Measurements from ENCODE around the gene ZDHHC17. TPM values are rescaled to one million over a fixed set of nuclear protein-coding genes. Genes with fewer than 3 reads are reported as not detected.

Gene ZDHHC17
- total and polyA plus RNA-seq, 4 donors, result 60.7 to 201 (median 88.2) TPM

GRCh38 chr12:76879710-76880518, 116.0 kb downstream of the ZDHHC17 start:
- peak overlapping the region; percentile 93 for H3K27ac ChIP-seq (ENCODE audit: low read depth, low read length)
- H3K9me3 ChIP-seq (ENCODE audit: control insufficient read depth, insufficient read depth, low read length), result no peaks in the 10 kb centered on the region
- no CpG with 5 or more reads among the region's 13 CpGs for WGBS (ENCODE audit: insufficient coverage)
- H3K4me1 ChIP-seq (ENCODE audit: control insufficient read depth, insufficient read depth, low read length), result peaks cover 14% of the 10 kb centered on the region
- H3K4me3 ChIP-seq (ENCODE audit: low read depth, low read length), result peak overlapping the region; percentile 80
- peaks cover 6% of the 10 kb centered on the region for H3K27me3 ChIP-seq (ENCODE audit: control insufficient read depth, insufficient read depth, low read length)
- DNase-seq (ENCODE audit: low read depth in 4 of 6, low spot score in 6 of 6), result peak in 1 of 6 donors; percentile 49
- no peaks in the 10 kb centered on the region for H3K36me3 ChIP-seq (ENCODE audit: control insufficient read depth, insufficient read depth, low read length)

DNA sequence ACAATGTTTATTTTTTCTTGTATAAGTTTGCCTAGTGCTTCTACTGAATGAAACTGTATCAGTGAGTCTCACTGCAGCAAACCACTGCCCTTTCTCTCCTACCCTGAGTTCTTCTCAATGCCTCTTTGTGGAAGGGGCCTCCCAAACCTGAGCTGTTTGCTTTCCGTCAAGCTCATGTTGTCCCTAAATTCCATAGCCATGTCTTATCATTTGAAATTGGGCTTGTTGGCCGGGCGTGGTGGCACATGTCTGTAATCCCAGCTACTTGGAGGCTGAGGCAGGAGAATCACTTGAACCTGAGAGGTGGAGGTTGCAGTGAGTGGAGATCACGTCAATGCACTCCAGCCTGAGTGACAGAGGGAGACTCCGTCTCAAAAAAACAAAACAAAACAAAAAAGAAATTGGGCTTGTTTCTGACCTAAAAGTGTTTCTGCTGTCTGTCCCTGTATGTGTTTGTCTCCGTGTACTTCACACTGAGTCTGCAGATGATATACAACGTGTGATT, 116.7 kb downstream of the ZDHHC17 start:
- H3K27ac ChIP-seq (ENCODE audit: low read depth, low read length), result peak overlapping the region; percentile 93
- 92% methylated on average over 2 of the region's 7 CpGs for WGBS (ENCODE audit: insufficient coverage)
- H3K4me3 ChIP-seq (ENCODE audit: low read depth, low read length), result no peak overlapping the region

GRCh38 chr12:76881142-76881541, 117.2 kb downstream of the ZDHHC17 start:
- DNase-seq (ENCODE audit: low read depth in 4 of 6, low spot score in 6 of 6), result no peak
- H3K4me1 ChIP-seq (ENCODE audit: control insufficient read depth, insufficient read depth, low read length), result peaks cover 14% of the 10 kb centered on the region
- H3K4me3 ChIP-seq (ENCODE audit: low read depth, low read length), result no peak overlapping the region
- no peak overlapping the region for H3K27ac ChIP-seq (ENCODE audit: low read depth, low read length)
- no peaks in the 10 kb centered on the region for H3K9me3 ChIP-seq (ENCODE audit: control insufficient read depth, insufficient read depth, low read length)
- H3K27me3 ChIP-seq (ENCODE audit: control insufficient read depth, insufficient read depth, low read length), result peaks cover 6% of the 10 kb centered on the region
- no peaks in the 10 kb centered on the region for H3K36me3 ChIP-seq (ENCODE audit: control insufficient read depth, insufficient read depth, low read length)

More for the DNA sequence above, 116.7 kb downstream of the ZDHHC17 start:
- no peak for DNase-seq (ENCODE audit: low read depth in 4 of 6, low spot score in 6 of 6)
- Histone ChIP-seq H3K9me3 (ENCODE audit: control insufficient read depth, insufficient read depth, low read length) (no peaks in the 10 kb centered on the region), H3K4me1 (ENCODE audit: control insufficient read depth, insufficient read depth, low read length) (peaks cover 14% of the 10 kb centered on the region), H3K36me3 (ENCODE audit: control insufficient read depth, insufficient read depth, low read length) (no peaks in the 10 kb centered on the region), H3K27me3 (ENCODE audit: control insufficient read depth, insufficient read depth, low read length) (peaks cover 6% of the 10 kb centered on the region)

DNA sequence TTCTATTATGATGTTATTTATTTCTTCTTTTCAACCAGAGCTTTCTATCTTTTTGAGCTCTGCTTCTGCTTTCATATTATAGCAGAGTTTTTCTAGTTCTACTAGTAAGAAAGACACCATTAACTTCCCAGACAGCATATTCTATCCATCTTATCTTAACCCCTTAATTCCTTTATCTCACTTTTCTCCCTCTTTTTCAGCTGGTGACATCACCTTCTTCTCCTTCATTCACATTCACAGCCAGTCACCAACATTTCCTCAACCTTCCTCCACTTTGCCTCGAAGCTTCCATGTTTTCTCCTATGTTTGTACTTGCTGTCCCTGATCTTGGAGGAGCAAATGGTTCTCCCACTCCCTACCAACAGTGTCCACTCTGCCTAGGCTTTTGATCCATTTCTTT, 118.5 kb downstream of the ZDHHC17 start:
- no peak for DNase-seq (ENCODE audit: low read depth in 4 of 6, low spot score in 6 of 6)
- no peaks in the 10 kb centered on the region for H3K36me3 ChIP-seq (ENCODE audit: control insufficient read depth, insufficient read depth, low read length)
- H3K9me3 ChIP-seq (ENCODE audit: control insufficient read depth, insufficient read depth, low read length), result no peaks in the 10 kb centered on the region
- WGBS (ENCODE audit: insufficient coverage), result 100% methylated on average over 1 of the region's 1 CpG
- H3K27me3 ChIP-seq (ENCODE audit: control insufficient read depth, insufficient read depth, low read length), result peaks cover 6% of the 10 kb centered on the region
- no peak overlapping the region for H3K4me3 ChIP-seq (ENCODE audit: low read depth, low read length)
- no peak overlapping the region for H3K27ac ChIP-seq (ENCODE audit: low read depth, low read length)
- peaks cover 14% of the 10 kb centered on the region for H3K4me1 ChIP-seq (ENCODE audit: control insufficient read depth, insufficient read depth, low read length)

- no peaks in the 10 kb centered on the region for H3K36me3 ChIP-seq (ENCODE audit: control insufficient read depth, insufficient read depth, low read length)
- WGBS (ENCODE audit: insufficient coverage), result 87% methylated on average over 5 of the region's 6 CpGs
- no peak for DNase-seq (ENCODE audit: low read depth in 4 of 6, low spot score in 6 of 6)
Measured at GRCh38 chr12:76883151-76883550, 119.2 kb downstream of the ZDHHC17 start.

GRCh38 chr12:76883811-76884210, 119.9 kb downstream of the ZDHHC17 start:
- peak in 1 of 6 donors; percentile 84 for DNase-seq (ENCODE audit: low read depth in 4 of 6, low spot score in 6 of 6)
- no peak overlapping the region for H3K4me3 ChIP-seq (ENCODE audit: low read depth, low read length)
- WGBS (ENCODE audit: insufficient coverage), result 60% methylated on average over 1 of the region's 2 CpGs

More at GRCh38 chr12:76883151-76883550, 119.2 kb downstream of the ZDHHC17 start:
- no peak overlapping the region for H3K4me3 ChIP-seq (ENCODE audit: low read depth, low read length)
- peaks cover 4% of the 10 kb centered on the region for H3K27me3 ChIP-seq (ENCODE audit: control insufficient read depth, insufficient read depth, low read length)
- H3K9me3 ChIP-seq (ENCODE audit: control insufficient read depth, insufficient read depth, low read length), result no peaks in the 10 kb centered on the region
- H3K4me1 ChIP-seq (ENCODE audit: control insufficient read depth, insufficient read depth, low read length), result peaks cover 10% of the 10 kb centered on the region
- no peak overlapping the region for H3K27ac ChIP-seq (ENCODE audit: low read depth, low read length)

DNA sequence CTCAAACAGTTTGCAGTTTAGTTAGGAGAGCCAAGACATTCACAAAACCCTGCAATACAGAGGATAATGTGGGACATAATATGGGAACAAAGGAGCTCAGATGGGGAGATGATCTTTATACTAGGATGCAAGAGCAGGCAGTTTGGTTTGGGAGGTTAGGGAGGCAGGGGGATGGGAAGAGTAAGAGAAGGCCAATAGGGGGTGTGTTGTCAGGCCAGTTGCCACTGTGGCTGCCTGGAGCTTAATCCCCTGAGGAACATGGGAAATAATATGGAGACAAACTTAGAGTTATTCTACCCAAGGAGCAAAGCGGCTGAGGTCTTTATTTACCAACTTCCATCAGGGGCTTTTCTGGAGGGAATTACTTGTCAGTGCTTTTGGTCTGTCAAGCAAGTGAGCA, 124.9 kb downstream of the ZDHHC17 start:
- no peak for DNase-seq (ENCODE audit: low read depth in 4 of 6, low spot score in 6 of 6)
- Histone ChIP-seq H3K27me3 (ENCODE audit: control insufficient read depth, insufficient read depth, low read length) (no peaks in the 10 kb centered on the region), H3K4me1 (ENCODE audit: control insufficient read depth, insufficient read depth, low read length) (no peaks in the 10 kb centered on the region), H3K27ac (ENCODE audit: low read depth, low read length) (no peak overlapping the region), H3K36me3 (ENCODE audit: control insufficient read depth, insufficient read depth, low read length) (no peaks in the 10 kb centered on the region), H3K4me3 (ENCODE audit: low read depth, low read length) (no peak overlapping the region), H3K9me3 (ENCODE audit: control insufficient read depth, insufficient read depth, low read length) (no peaks in the 10 kb centered on the region)
- WGBS (ENCODE audit: insufficient coverage), result no CpG with 5 or more reads among the region's 1 CpG

More at GRCh38 chr12:76883811-76884210, 119.9 kb downstream of the ZDHHC17 start:
- H3K27ac ChIP-seq (ENCODE audit: low read depth, low read length), result no peak overlapping the region
- peaks cover 6% of the 10 kb centered on the region for H3K4me1 ChIP-seq (ENCODE audit: control insufficient read depth, insufficient read depth, low read length)
- no peaks in the 10 kb centered on the region for H3K9me3 ChIP-seq (ENCODE audit: control insufficient read depth, insufficient read depth, low read length)
- no peaks in the 10 kb centered on the region for H3K27me3 ChIP-seq (ENCODE audit: control insufficient read depth, insufficient read depth, low read length)
- no peaks in the 10 kb centered on the region for H3K36me3 ChIP-seq (ENCODE audit: control insufficient read depth, insufficient read depth, low read length)

- Histone ChIP-seq H3K36me3 (ENCODE audit: control insufficient read depth, insufficient read depth, low read length) (no peaks in the 10 kb centered on the region), H3K27ac (ENCODE audit: low read depth, low read length) (no peak overlapping the region), H3K4me3 (ENCODE audit: low read depth, low read length) (no peak overlapping the region), H3K27me3 (ENCODE audit: control insufficient read depth, insufficient read depth, low read length) (no peaks in the 10 kb centered on the region), H3K4me1 (ENCODE audit: control insufficient read depth, insufficient read depth, low read length) (no peaks in the 10 kb centered on the region), H3K9me3 (ENCODE audit: control insufficient read depth, insufficient read depth, low read length) (no peaks in the 10 kb centered on the region)
- peak in 2 of 6 donors; percentile 30 to 41 for DNase-seq (ENCODE audit: low read depth in 4 of 6, low spot score in 6 of 6)
- no CpG with 5 or more reads among the region's 8 CpGs for WGBS (ENCODE audit: insufficient coverage)
Measured at GRCh38 chr12:76890151-76891143, 126.5 kb downstream of the ZDHHC17 start.

DNA sequence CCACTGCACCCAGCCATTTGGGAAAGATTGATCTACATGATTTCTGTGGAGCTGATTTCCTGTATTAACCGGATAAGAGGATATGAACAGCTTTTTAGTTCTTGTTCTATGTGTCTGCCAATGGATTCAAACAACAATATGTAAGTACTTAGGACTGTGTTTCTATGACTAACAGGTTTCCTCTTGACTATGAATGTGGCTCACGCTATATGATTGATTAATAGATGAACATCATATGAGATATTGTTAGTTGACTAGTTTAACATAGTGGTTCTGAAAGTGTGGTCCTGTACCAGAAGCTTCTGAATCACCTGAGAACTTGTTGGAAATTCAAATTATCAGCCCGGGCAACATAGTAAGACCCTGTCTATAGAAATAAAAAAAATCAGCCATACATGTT, 127.7 kb downstream of the ZDHHC17 start:
- Histone ChIP-seq H3K4me3 (ENCODE audit: low read depth, low read length) (no peak overlapping the region), H3K9me3 (ENCODE audit: control insufficient read depth, insufficient read depth, low read length) (no peaks in the 10 kb centered on the region), H3K27me3 (ENCODE audit: control insufficient read depth, insufficient read depth, low read length) (no peaks in the 10 kb centered on the region), H3K4me1 (ENCODE audit: control insufficient read depth, insufficient read depth, low read length) (no peaks in the 10 kb centered on the region), H3K27ac (ENCODE audit: low read depth, low read length) (no peak overlapping the region), H3K36me3 (ENCODE audit: control insufficient read depth, insufficient read depth, low read length) (no peaks in the 10 kb centered on the region)
- WGBS (ENCODE audit: insufficient coverage), result no CpG with 5 or more reads among the region's 3 CpGs
- DNase-seq (ENCODE audit: low read depth in 4 of 6, low spot score in 6 of 6), result no peak
